Epithelial cell of prostate (primary cell): ENCODE results near the gene TSEN2.
A peak's percentile ranks its signal among the peaks of the same experiment; 100 is the strongest.
"Not testable (repeated sequence)": the region's sequence is repeated elsewhere in the genome, so short reads cannot be mapped to it uniquely, and the experiment has no call there.

ENCODE experiments used
- DNase-seq: peaks from one replicate; pipeline ENCODE4 v3.0.0-alpha.2; 2011; ENCODE audit warnings: low read depth, low spot score
- H3K27ac ChIP-seq: fragments of 450-650 bp; 2 replicates; pipeline ENCODE4 v1.5.1; 2017; ENCODE audit warnings: mild to moderate bottlenecking

Gene TSEN2

GRCh38 chr3:12499474-12499873 is 15.2 kb downstream of the TSEN2 start:
- DNase-seq: no peak
- no peak overlapping the region for H3K27ac ChIP-seq

- no peak for DNase-seq
- no peak overlapping the region for H3K27ac ChIP-seq
Measured at GRCh38 chr3:12501360-12502020, 17.2 kb downstream of the TSEN2 start.

GRCh38 chr3:12503126-12503957 is 19.1 kb downstream of the TSEN2 start:
- no peak for DNase-seq
- no peak overlapping the region for H3K27ac ChIP-seq

DNA sequence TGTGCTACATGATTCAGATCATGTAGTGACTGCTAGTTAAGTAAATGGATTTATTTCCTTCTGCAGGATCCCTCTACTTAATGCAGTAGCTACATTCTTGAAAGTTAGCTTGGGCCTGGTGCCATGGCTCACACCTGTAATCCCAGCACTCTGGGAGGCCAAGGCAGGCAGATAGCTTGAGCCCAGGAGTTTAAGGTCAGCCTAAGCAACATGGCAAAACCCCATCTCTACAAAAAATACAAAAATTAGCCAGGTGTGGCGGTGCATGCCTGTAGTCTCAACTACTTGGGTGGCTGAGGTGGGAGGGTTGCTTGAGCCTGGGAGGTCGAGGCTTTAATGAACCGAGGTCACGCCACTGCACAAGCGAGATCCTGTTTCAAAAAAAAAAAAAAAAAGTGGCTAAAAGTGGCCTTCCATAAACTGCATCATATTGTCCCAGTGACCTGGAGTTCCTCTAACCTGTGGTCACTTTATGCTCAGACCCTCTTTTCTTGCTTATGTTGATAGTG is 22.0 kb downstream of the TSEN2 start:
- H3K27ac ChIP-seq: no peak overlapping the region

GRCh38 chr3:12507591-12508281 is 23.5 kb downstream of the TSEN2 start:
- peak overlapping the region; percentile 34 for H3K27ac ChIP-seq
- DNase-seq: no peak

More for the DNA sequence above, 22.0 kb downstream of the TSEN2 start:
- no peak for DNase-seq

- peak; percentile 73 for DNase-seq
- H3K27ac ChIP-seq: peak overlapping the region; percentile 34
Measured at GRCh38 chr3:12508291-12508700, 24.0 kb downstream of the TSEN2 start.

DNA sequence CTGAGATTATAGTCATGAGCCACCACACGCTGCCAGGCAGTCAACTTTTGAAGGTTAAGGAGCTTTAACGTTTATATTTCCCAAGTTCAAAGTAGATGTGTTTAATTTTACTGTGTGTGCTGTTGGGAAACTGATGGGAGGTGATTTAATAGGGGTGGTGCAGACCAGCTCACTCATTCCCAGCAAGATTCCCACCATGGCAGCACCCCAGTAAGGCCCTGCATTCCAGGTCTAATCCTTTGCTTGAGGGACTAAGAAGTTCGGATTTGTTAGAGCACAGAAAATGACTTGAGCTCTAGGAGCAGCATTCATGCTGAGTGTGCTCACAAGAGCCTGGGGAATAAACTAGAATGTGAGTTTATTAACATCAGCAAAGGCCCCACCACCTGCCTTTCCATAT is 25.2 kb downstream of the TSEN2 start:
- no peak overlapping the region for H3K27ac ChIP-seq
- no peak for DNase-seq

- H3K27ac ChIP-seq: no peak overlapping the region
- DNase-seq: no peak
Measured at GRCh38 chr3:12512534-12513118, 28.3 kb downstream of the TSEN2 start.

- no peak overlapping the region for H3K27ac ChIP-seq
- no peak for DNase-seq
Measured at GRCh38 chr3:12513694-12514446, 29.6 kb downstream of the TSEN2 start.

DNA sequence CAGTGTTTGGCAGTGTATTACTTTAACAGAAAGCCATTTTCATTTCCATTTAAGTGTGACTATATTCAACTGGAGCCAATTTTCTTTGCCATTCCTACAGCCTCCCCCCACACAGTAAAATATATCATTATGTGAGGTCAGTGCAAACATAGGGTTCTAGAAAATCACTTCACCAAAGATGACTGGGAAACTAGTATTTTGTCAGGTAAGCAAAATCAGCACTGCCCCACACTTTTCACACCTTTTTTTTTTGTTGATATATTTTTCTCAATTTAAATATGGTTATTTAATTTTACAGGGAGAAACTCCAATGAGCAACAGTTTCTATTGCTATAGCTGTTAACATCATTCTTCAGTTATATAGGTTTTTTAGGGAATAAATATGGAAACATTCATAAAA is 31.4 kb downstream of the TSEN2 start:
- no peak for DNase-seq
- no peak overlapping the region for H3K27ac ChIP-seq

DNA sequence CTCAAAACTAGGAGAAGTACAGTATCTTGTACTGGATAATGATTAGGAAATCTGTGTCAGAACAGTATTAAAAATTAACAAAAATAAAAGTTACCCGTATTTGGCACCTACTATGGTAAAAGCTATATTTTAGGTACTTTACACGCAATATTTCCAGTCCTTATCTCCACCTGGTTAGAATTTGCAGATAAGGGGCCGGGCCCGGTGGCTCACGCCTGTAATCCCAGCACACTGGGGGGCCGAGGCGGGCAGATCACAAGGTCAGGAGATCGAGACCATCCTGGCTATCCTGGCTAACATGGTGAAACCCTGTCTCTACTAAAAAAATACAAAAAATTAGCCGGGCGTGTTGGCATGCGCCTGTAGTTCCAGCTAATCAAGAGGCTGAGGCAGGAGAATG is 32.6 kb downstream of the TSEN2 start:
- DNase-seq: no peak
- no peak overlapping the region for H3K27ac ChIP-seq

GRCh38 chr3:12518261-12519028 is 34.2 kb downstream of the TSEN2 start:
- no peak for DNase-seq

DNA sequence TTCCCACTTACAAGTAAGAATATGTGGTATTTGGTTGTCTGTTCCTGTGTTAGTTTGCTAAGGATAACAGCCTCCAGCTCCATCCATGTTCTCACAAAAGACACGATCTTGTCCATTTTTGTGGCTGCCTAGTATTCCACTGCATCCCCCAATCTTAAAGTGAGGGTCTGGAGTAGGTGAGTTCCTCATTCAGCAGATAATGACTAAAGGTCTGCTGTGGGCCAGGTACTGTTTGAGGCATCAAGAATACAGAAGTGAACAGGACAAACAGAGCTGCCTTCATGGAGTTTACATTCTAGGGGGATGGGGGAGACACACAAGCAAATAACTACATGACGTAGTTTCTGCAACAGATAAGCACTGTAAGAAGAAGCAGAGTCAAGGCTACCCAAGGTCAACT is 36.7 kb downstream of the TSEN2 start:
- no peak for DNase-seq
- H3K27ac ChIP-seq: no peak overlapping the region

More at GRCh38 chr3:12518261-12519028, 34.2 kb downstream of the TSEN2 start:
- H3K27ac ChIP-seq: no peak overlapping the region

- H3K27ac ChIP-seq: no peak overlapping the region
- no peak for DNase-seq
Measured at GRCh38 chr3:12522721-12523120, 38.4 kb downstream of the TSEN2 start.

GRCh38 chr3:12527757-12528143 is 43.5 kb downstream of the TSEN2 start:
- DNase-seq: no peak
- no peak overlapping the region for H3K27ac ChIP-seq

GRCh38 chr3:12532182-12532581 is 47.9 kb downstream of the TSEN2 start:
- H3K27ac ChIP-seq: no peak overlapping the region
- DNase-seq: no peak

- DNase-seq: no peak
Measured at GRCh38 chr3:12536423-12536822, 52.1 kb downstream of the TSEN2 start.

GRCh38 chr3:12541625-12542024 is 57.3 kb downstream of the TSEN2 start:
- no peak overlapping the region for H3K27ac ChIP-seq
- no peak for DNase-seq

More at GRCh38 chr3:12536423-12536822, 52.1 kb downstream of the TSEN2 start:
- H3K27ac ChIP-seq: no peak overlapping the region

DNA sequence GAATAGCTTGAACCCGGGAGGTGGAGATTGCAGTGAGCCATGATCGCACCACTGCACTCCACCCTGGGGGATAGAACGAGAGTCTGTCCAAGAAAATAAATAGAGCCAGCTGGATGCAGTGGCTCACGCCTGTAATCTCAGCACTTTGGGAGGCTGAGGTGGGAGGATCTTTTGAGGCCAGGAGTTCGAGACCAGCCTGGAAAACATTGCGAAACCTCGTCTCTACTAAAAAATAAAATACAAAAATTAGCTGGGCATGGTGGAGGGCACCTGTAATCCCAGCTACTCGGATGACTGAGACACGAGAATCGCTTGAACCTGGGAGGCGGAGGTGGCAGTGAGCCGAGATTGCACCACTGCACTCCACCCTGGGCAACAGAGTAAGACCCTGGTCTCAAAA is 59.2 kb downstream of the TSEN2 start:
- not testable (repeated sequence) for DNase-seq, H3K27ac ChIP-seq
